Right lobe of liver (tissue), 6 donors: ENCODE measurements around the gene EARS2. TPM values are rescaled to one million over a fixed set of nuclear protein-coding genes. Genes with fewer than 3 reads are reported as not detected.

ENCODE experiments used
- ATAC-seq, 4 donors: fragments of 200-7000 bp; cut with Tn5 transposase; one replicate each; pipeline ENCODE4 v1.9.1; 2020; ENCODE audit warnings: mild to moderate bottlenecking in 4 of 4, moderate library complexity in 4 of 4
- DNase-seq, 3 donors: peaks; one replicate each; pipeline ENCODE4 v3.0.0-alpha.2; 2020
- H3K27ac ChIP-seq, 3 donors: fragments of 200-600 bp; one replicate each; pipeline ENCODE4 v1.8.0; 2022
- H3K27me3 ChIP-seq, 2 donors: fragments of 200-600 bp; one replicate each; pipeline ENCODE4 v1.8.0; 2022
- H3K36me3 ChIP-seq, 4 donors: fragments of 200-600 bp; sonication (generic) in 1 of 4; one replicate each; pipeline versions ENCODE4 v1.5.1 to v1.8.0; 2017 to 2022; ENCODE audit warnings: control low read depth in 1 of 4
- H3K4me1 ChIP-seq, 4 donors: fragments of 200-600 bp; sonication (generic) in 1 of 4; one replicate each; pipeline versions ENCODE4 v1.5.1 to v1.8.0; 2017 to 2022; ENCODE audit warnings: control low read depth in 1 of 4
- H3K4me3 ChIP-seq, 3 donors: fragments of 200-600 bp; one replicate each; pipeline ENCODE4 v1.8.0; 2022
- H3K9me3 ChIP-seq, 4 donors: fragments of 200-600 bp; sonication (generic) in 1 of 4; one replicate each; pipeline versions ENCODE4 v1.5.1 to v1.8.0; 2017 to 2022; ENCODE audit warnings: control low read depth in 1 of 4
- POLR2A ChIP-seq: fragments of 450-650 bp; IDR thresholded peaks from one replicate; pipeline ENCODE4 v1.6.1; 2017; ENCODE audit warnings: antibody characterized with exemption, mild to moderate bottlenecking
- WGBS: methylation state at CpG from one replicate; pipeline ENCODE4 v1.1.6; 2018; ENCODE audit warnings: low coverage, low lambda C conversion rate; ENCODE audit not compliant: insufficient coverage; ENCODE audit errors: missing lambda C conversion rate; 5-methylcytosine and 5-hydroxymethylcytosine counted together
- intact Hi-C, 2 donors: fragments of 100-400 bp; cut with DNase I; formaldehyde crosslinking; loops; one replicate each; pipeline versions ENCODE4 v1.11.2 to v1.14.1; 2022
- total RNA-seq, 6 experiments: library from RNA; depleted of rRNA in 2 of 6; stranded (reverse); fragments of >200 nt in 2 of 6; fragmentation: NEBNext Ultra II Directional in 3 of 6; extraction: Animal tissue kit (Norgen Biotek cat#: 25700) in 3 of 6; gene quantifications; one replicate each; pipeline versions ENCODE4 v1.1.0 to v1.2.4, GENCODE V29; 2016 to 2023
- TF ChIP-seq, protein P1 (sequence below), 4 donors: fragments of 200-600 bp in 3 of 4; fragments of 450-650 bp in 1 of 4; IDR thresholded peaks; one replicate each; pipeline versions ENCODE4 v1.5.1 to v1.8.0; 2016 to 2022; ENCODE audit warnings: antibody characterized with exemption in 4 of 4, mild to moderate bottlenecking in 2 of 4
- donor health status: DM: no; HTN: yes; CAD: no.
- donor health status: DM: no; HTN: no; CAD: no.
- donor health status: DM: no; HTN: no; CAD: no.
- donor health status: DM: no; HTN: yes; CAD: no.
- donor health status: DM: no; HTN: yes; CAD: no.

Gene EARS2
- total RNA-seq, 6 experiments from 2014 or later, result 14.9 to 47.7 (median 15.9) TPM

DNA sequence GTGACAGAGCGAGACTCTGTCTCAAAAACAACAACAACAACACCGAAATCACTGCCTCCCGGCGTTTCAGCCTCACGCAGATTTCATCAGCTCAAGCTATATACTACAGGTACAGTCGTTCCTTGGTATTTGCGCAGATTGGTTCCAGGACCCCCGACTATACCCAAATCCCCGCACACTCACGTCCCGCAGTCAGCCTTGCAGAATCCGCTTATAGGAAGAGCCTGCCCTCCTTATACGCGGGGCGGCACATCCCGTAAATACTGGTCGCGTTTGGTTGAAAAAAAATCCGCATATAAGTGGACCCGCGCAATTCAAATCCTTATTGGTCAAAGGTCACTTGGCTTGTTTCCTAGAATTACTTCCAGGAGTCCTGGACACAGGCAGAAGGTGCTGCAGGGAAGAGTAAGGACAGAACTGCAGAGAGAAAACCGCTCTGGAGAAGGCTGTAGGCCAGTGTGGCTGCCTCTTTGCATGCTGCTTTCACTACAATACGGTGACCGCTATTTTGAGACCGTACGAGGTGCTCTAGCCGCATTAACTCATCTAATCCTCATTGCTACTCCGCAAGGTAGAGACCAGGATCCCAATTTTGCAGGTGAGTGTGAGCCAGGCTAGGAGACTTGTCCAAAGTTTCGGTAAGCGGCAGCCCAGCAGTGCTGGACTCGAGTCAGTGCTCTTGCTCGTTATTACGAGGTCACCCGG, 38.2 kb upstream of the EARS2 start:
- peaks cover 0 to 20% (median 7%) of the 10 kb centered on the region in 4 donors for H3K36me3 ChIP-seq
- H3K4me1 ChIP-seq, result peaks cover 0 to 13% (median 6%) of the 10 kb centered on the region in 4 donors
- H3K4me3 ChIP-seq, result peak overlapping the region; percentile 90 to 97 (median 94)
- no peak for TF ChIP-seq POLR2A
- TF ChIP-seq, protein P1, sequence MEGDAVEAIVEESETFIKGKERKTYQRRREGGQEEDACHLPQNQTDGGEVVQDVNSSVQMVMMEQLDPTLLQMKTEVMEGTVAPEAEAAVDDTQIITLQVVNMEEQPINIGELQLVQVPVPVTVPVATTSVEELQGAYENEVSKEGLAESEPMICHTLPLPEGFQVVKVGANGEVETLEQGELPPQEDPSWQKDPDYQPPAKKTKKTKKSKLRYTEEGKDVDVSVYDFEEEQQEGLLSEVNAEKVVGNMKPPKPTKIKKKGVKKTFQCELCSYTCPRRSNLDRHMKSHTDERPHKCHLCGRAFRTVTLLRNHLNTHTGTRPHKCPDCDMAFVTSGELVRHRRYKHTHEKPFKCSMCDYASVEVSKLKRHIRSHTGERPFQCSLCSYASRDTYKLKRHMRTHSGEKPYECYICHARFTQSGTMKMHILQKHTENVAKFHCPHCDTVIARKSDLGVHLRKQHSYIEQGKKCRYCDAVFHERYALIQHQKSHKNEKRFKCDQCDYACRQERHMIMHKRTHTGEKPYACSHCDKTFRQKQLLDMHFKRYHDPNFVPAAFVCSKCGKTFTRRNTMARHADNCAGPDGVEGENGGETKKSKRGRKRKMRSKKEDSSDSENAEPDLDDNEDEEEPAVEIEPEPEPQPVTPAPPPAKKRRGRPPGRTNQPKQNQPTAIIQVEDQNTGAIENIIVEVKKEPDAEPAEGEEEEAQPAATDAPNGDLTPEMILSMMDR (IDR thresholded peaks at IDR 0.05), result no peak
- WGBS, result 14% methylated on average over 25 of the region's 34 CpGs
- H3K9me3 ChIP-seq, result no peaks in the 10 kb centered on the region
- DNase-seq (no peak), ATAC-seq (peak; percentile 5 to 10 (median 8))
- intact Hi-C loops, result no loop called here
- no peaks in the 10 kb centered on the region for H3K27me3 ChIP-seq
- H3K27ac ChIP-seq, result peak overlapping the region; percentile 56 to 72 (median 58)

DNA sequence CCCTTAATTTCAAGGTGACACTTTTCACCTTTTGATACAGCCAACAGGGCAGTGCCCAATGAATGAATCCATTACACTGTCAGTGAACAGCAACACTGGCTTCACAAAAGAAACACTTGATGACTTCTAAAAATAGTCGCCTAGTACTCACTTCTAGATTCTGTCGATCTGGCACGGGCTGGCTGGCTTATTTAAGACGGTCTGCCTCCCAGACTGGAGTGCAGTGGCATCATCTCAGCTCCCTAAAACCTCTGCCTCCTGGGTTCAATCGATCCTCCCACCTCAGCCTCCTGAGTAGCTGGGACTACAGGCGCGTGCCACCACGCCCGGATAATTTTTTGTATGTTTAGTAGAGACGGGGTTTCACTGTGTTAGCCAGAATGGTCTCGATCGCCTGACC, 37.0 kb upstream of the EARS2 start:
- TF ChIP-seq POLR2A, result no peak
- TF ChIP-seq, protein P1 (IDR thresholded peaks at IDR 0.05), result no peak
- Histone ChIP-seq H3K36me3 (peaks cover 0 to 30% (median 14%) of the 10 kb centered on the region in 4 donors), H3K27me3 (no peaks in the 10 kb centered on the region), H3K4me3 (no peak overlapping the region), H3K9me3 (no peaks in the 10 kb centered on the region), H3K4me1 (peaks cover 0 to 13% (median 6%) of the 10 kb centered on the region in 4 donors), H3K27ac (no peak overlapping the region)
- ATAC-seq (no peak), DNase-seq (no peak)
- 100% methylated on average over 7 of the region's 12 CpGs for WGBS
- intact Hi-C loops, result no loop called here

DNA sequence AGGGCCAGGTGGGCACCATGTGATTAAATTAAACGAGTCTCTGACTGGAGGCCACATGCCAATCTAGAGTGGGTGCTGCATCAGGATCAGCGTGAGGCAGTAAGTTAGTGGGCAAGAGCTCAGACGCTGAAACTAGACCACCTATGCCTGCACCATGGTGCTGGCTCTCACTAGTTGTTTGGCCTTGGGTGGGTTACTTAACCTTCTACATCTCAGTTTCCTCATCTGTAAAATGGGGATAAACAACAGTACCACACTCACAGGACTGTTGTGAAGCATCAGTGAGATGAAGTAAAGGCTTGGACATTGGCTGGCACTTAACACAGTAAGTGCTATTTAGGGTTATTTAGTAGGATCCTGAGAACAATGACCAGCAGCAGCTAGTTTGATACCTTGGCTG, 33.0 kb upstream of the EARS2 start:
- H3K4me1 ChIP-seq, result peaks cover 0 to 12% (median 6%) of the 10 kb centered on the region in 4 donors
- 83% methylated on average over 3 of the region's 3 CpGs for WGBS
- H3K27me3 ChIP-seq, result no peaks in the 10 kb centered on the region
- no peak overlapping the region for H3K27ac ChIP-seq
- peaks cover 0 to 56% (median 27%) of the 10 kb centered on the region in 4 donors for H3K36me3 ChIP-seq
- H3K4me3 ChIP-seq, result no peak overlapping the region
- no peak for ATAC-seq
- intact Hi-C loops, result no loop called here
- no peaks in the 10 kb centered on the region for H3K9me3 ChIP-seq
- no peak for DNase-seq
- TF ChIP-seq POLR2A, result no peak
- TF ChIP-seq, protein P1 (IDR thresholded peaks at IDR 0.05), result no peak

DNA sequence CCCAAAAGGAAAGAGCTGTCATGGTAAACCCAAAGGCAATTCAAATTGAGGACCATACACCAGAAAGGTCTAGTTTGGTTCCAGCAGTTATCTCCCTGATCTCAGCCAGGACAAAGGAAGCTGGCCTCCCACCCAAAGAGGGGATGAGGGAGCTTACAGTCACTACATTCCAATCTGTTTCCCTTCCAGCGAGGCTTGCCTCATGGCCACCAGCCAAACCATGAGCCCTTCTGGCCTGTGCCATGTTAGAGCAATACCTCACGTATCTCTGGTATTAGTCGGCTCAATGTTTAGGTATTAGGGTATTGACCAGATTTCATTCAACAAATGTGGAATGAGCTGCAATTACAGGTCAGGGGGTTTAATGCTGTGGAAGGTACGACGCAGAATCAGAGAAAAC, 30.6 kb upstream of the EARS2 start:
- ATAC-seq, result no peak

More for the DNA sequence above, 30.6 kb upstream of the EARS2 start:
- no peaks in the 10 kb centered on the region for H3K4me1 ChIP-seq
- intact Hi-C loops, result no loop called here
- DNase-seq, result no peak
- peaks cover 0 to 63% (median 32%) of the 10 kb centered on the region in 4 donors for H3K36me3 ChIP-seq
- no peaks in the 10 kb centered on the region for H3K27me3 ChIP-seq
- TF ChIP-seq, protein P1 (IDR thresholded peaks at IDR 0.05), result no peak
- no peak for TF ChIP-seq POLR2A
- 72% methylated on average over 4 of the region's 5 CpGs for WGBS
- H3K4me3 ChIP-seq, result no peak overlapping the region
- no peak overlapping the region for H3K27ac ChIP-seq
- H3K9me3 ChIP-seq, result no peaks in the 10 kb centered on the region
